Vagina (tissue), 2 donors: ENCODE results near the gene SLC15A4. TPM values are rescaled to one million over a fixed set of nuclear protein-coding genes. Genes with fewer than 3 reads are reported as not detected.
"Not testable (repeated sequence)": the region's sequence is repeated elsewhere in the genome, so short reads cannot be mapped to it uniquely, and the experiment has no call there.

ENCODE experiments used
- DNase-seq, 2 donors: peaks; one replicate each; pipeline ENCODE4 v3.0.0-alpha.2; 2017; ENCODE audit errors: extremely low spot score in 2 of 2
- H3K27ac ChIP-seq: fragments of 200-600 bp; sonication (generic); one replicate; pipeline ENCODE4 v1.5.1; 2019
- H3K27me3 ChIP-seq: fragments of 200-600 bp; sonication (generic); one replicate; pipeline ENCODE4 v1.5.1; 2019
- H3K36me3 ChIP-seq, 2 donors: fragments of 200-600 bp; sonication (generic); one replicate each; pipeline ENCODE4 v1.5.1; 2017 to 2019
- H3K4me1 ChIP-seq: fragments of 200-600 bp; sonication (generic); one replicate; pipeline ENCODE4 v1.5.1; 2019
- H3K4me3 ChIP-seq, 2 donors: fragments of 200-600 bp; sonication (generic); 1 replicate in 1 of 2; 2 replicates in 1 of 2; pipeline ENCODE4 v1.5.1; 2016 to 2019
- H3K9me3 ChIP-seq: fragments of 200-600 bp; sonication (generic); one replicate; pipeline ENCODE4 v1.5.1; 2019
- CTCF ChIP-seq, 3 experiments: fragments of 450-650 bp in 2 of 3; fragments of 200-600 bp in 1 of 3; sonication (generic) in 1 of 3; IDR thresholded peaks; one replicate each; pipeline ENCODE4 v1.5.1; 2017 to 2019; ENCODE audit warnings: antibody characterized with exemption in 3 of 3, mild to moderate bottlenecking in 2 of 3, moderate library complexity in 2 of 3
- POLR2A ChIP-seq, 2 donors: fragments of 450-650 bp; IDR thresholded peaks; one replicate each; pipeline ENCODE4 v1.6.1; 2017; ENCODE audit warnings: antibody characterized with exemption in 2 of 2, mild to moderate bottlenecking in 2 of 2, moderate library complexity in 2 of 2
- POLR2AphosphoS5 ChIP-seq, 2 donors: sonication (generic); formaldehyde crosslinking; IDR thresholded peaks; one replicate each; pipeline ENCODE4 v1.9.0; 2017; ENCODE audit warnings: antibody characterized with exemption in 2 of 2, mild to moderate bottlenecking in 2 of 2, low read depth in 1 of 2; ENCODE audit not compliant: insufficient read depth in 1 of 2
- intact Hi-C: fragments of 100-400 bp; cut with DNase I; formaldehyde crosslinking; loops from one replicate; pipeline ENCODE4 v1.15.1; 2023
- total RNA-seq: library from RNA; depleted of rRNA; stranded (reverse); fragments of >200 nt; gene quantifications from one replicate; pipeline ENCODE4 v1.2.3, GENCODE V29; 2016

The SLC15A4 gene
- total RNA-seq, 1 donor from 2014 or later: 36.1 TPM

DNA sequence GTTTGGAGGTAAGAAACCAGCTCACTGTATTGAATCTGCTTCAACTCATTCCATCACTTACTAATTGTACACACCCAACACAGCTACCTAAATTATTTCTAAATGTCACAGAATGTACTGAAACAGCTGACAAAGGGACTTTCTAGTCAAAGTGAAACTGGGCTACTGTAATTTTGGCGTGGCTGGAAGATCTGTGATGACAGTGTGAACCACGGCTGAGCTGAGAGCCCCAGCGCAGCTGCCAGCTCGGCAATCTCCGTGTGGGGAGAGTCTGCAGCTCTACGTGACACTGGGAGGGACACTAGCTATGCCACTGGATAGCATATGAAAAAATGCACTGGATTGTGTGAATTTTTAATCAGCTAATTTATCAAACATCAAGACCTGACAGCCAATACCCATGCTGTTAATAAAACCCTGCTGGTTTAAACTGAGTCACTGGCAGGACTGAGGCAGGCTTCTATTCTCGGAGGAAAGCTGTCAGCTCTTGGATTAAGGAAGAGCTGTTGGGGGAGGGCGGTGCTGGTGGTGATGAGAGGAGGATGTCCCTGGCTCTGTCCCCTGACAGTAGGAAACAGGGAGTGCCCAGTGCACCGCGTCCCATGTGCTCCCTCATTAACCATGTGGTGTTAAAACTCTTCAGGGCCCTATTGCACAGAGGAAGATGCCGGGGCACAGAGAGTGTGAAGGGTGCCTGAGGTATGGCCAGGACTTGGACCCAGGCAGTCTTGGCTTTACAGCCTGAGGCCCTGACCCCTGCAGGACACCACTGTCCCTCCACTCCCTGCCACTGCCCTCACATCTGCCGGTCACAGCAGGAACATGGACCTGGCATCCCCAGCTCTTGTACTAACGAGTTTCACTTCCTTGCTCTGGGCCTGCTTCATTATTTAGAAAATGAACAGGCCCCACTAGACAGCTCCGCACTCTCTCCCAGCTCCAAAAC, 13.3 kb downstream of the SLC15A4 start:
- Histone ChIP-seq H3K27me3 (no peaks in the 10 kb centered on the region), H3K4me3 (peak overlapping the region in 1 of 2 donors; percentile 5), H3K9me3 (no peaks in the 10 kb centered on the region), H3K36me3 (peaks cover 0 to 25% of the 10 kb centered on the region in 2 donors), H3K27ac (peak overlapping the region; percentile 61), H3K4me1 (peaks cover 34% of the 10 kb centered on the region)
- DNase-seq: no peak
- intact Hi-C loops: no loop called here
- TF ChIP-seq POLR2AphosphoS5 (IDR thresholded peaks at IDR 0.05; ENCODE audit: insufficient read depth in 1 of 2, low read depth in 1 of 2) (peak in 1 of 2 donors; percentile 34), POLR2A (IDR thresholded peaks at IDR 0.05) (no peak)

DNA sequence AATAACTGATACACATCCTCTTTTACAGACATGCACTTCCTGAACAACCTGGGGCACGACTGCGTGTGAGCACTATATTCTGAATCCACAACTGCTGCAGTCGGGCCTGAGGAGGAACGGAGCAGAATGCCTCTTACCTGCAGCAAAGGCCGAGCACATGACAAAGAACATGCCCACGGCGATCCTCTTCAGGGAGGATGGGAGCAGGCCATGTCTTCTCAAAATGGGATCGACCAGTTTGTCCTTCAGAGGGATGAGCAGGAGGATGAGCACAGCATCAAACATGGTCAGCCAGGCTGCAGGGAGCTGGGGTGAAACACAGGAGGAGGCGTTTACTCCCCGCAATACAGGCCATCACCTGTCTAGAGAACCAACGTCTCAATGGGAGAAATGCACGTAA, 15.1 kb downstream of the SLC15A4 start:
- intact Hi-C loops: no loop called here
- peaks cover 0 to 31% of the 10 kb centered on the region in 2 donors for H3K36me3 ChIP-seq
- H3K27me3 ChIP-seq: no peaks in the 10 kb centered on the region
- peaks cover 32% of the 10 kb centered on the region for H3K4me1 ChIP-seq
- H3K9me3 ChIP-seq: no peaks in the 10 kb centered on the region
- H3K4me3 ChIP-seq: no peak overlapping the region
- H3K27ac ChIP-seq: no peak overlapping the region
- no peak for DNase-seq
- TF ChIP-seq POLR2A (IDR thresholded peaks at IDR 0.05): no peak
- no peak for TF ChIP-seq POLR2AphosphoS5 (IDR thresholded peaks at IDR 0.05; ENCODE audit: insufficient read depth in 1 of 2, low read depth in 1 of 2)
- no peak for TF ChIP-seq CTCF (IDR thresholded peaks at IDR 0.05)

GRCh38 chr12:128807161-128807724, 16.5 kb downstream of the SLC15A4 start:
- TF ChIP-seq POLR2AphosphoS5 (IDR thresholded peaks at IDR 0.05; ENCODE audit: insufficient read depth in 1 of 2, low read depth in 1 of 2): no peak
- no peak for TF ChIP-seq POLR2A (IDR thresholded peaks at IDR 0.05)
- no peak for TF ChIP-seq CTCF (IDR thresholded peaks at IDR 0.05)
- DNase-seq: no peak
- no peaks in the 10 kb centered on the region for H3K9me3 ChIP-seq
- intact Hi-C loops: no loop called here
- no peak overlapping the region for H3K27ac ChIP-seq
- H3K36me3 ChIP-seq: peaks cover 0 to 36% of the 10 kb centered on the region in 2 donors
- peaks cover 22% of the 10 kb centered on the region for H3K4me1 ChIP-seq
- H3K27me3 ChIP-seq: no peaks in the 10 kb centered on the region
- H3K4me3 ChIP-seq: no peak overlapping the region

DNA sequence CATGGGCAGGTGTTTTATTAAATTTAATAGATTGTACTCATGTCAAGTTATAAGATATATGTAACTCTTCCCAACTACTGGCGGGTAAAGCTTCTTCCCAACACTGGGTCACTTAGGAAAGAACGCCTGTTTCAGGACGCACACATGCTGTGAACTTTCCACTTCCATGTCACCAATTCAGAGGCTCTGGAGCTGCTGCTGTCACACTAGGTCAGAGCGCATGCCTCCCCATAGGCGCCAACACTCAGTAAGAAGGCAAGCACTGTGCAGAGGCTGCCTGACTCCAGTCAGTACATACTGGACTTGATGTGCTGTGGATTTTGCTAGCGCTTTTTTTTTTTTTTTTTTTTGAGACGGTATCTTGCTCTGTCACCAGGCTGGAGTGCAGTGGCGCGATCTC, 17.2 kb downstream of the SLC15A4 start:
- DNase-seq: no peak
- Histone ChIP-seq H3K4me3 (no peak overlapping the region), H3K9me3 (no peaks in the 10 kb centered on the region), H3K27ac (no peak overlapping the region), H3K36me3 (peaks cover 0 to 36% of the 10 kb centered on the region in 2 donors), H3K4me1 (peaks cover 18% of the 10 kb centered on the region), H3K27me3 (no peaks in the 10 kb centered on the region)
- TF ChIP-seq POLR2AphosphoS5 (IDR thresholded peaks at IDR 0.05; ENCODE audit: insufficient read depth in 1 of 2, low read depth in 1 of 2) (no peak), CTCF (IDR thresholded peaks at IDR 0.05) (no peak), POLR2A (IDR thresholded peaks at IDR 0.05) (no peak)
- intact Hi-C loops: no loop called here

- H3K27me3 ChIP-seq, H3K4me3 ChIP-seq, H3K27ac ChIP-seq, H3K9me3 ChIP-seq, intact Hi-C loops, DNase-seq, H3K4me1 ChIP-seq: not testable (repeated sequence)
- peaks cover 0 to 36% of the 10 kb centered on the region in 2 donors for H3K36me3 ChIP-seq
Observed at GRCh38 chr12:128805406-128805805, 18.4 kb downstream of the SLC15A4 start.

DNA sequence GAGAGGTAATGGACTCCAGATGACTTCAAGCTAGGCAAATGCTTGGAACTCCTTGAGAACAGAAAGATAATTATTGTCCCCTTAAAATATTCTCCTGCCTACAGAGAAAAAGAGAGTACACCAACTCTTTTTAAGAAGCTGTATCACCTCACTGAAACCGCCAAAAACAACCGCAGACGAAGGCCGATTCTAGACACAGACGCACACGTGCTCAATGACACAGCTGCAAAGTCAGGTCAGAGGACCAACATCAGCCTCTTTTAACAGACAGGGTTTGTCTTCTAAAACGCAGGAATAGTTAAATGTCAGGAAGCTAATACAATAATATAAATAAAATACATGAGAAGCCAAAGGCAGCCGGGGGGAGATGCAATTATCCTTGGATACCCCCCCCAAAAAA, 19.0 kb downstream of the SLC15A4 start:
- Histone ChIP-seq H3K9me3 (no peaks in the 10 kb centered on the region), H3K27ac (no peak overlapping the region), H3K4me1 (peaks cover 1% of the 10 kb centered on the region), H3K4me3 (no peak overlapping the region), H3K36me3 (peaks cover 0 to 36% of the 10 kb centered on the region in 2 donors), H3K27me3 (no peaks in the 10 kb centered on the region)
- no peak for TF ChIP-seq POLR2A (IDR thresholded peaks at IDR 0.05)
- TF ChIP-seq CTCF (IDR thresholded peaks at IDR 0.05): no peak
- TF ChIP-seq POLR2AphosphoS5 (IDR thresholded peaks at IDR 0.05; ENCODE audit: insufficient read depth in 1 of 2, low read depth in 1 of 2): no peak
- no peak for DNase-seq
- intact Hi-C loops: no loop called here
